OCI-LY3 (cell line): ENCODE results near the gene TBC1D7.

Source experiments
- H2AFZ ChIP-seq: fragments of 200-600, 300-600 bp; shearing (Covaris generic); 2 replicates; pipeline ENCODE4 v1.6.0; 2014; ENCODE audit warnings: antibody characterized with exemption, low read depth, low read length
- H3K27ac ChIP-seq: fragments of 200-600, 300-600 bp; sonication (generic); 2 replicates; pipeline ENCODE4 v1.5.1; 2014; ENCODE audit warnings: mild to moderate bottlenecking, low read length, moderate library complexity, mixed read lengths
- H3K27me3 ChIP-seq: fragments of 200-600, 300-600 bp; sonication (generic); 2 replicates; pipeline ENCODE4 v1.6.1; 2014; ENCODE audit warnings: low read depth, low read length, mixed read lengths
- H3K36me3 ChIP-seq: fragments of 200-600, 300-600 bp; sonication (generic); replicated peaks from 2 replicates; pipeline ENCODE3; 2014; ENCODE audit warnings: low read depth, low read length, mixed read lengths
- H3K4me1 ChIP-seq: fragments of 300-600, 200-600 bp; sonication (generic); 2 replicates; pipeline ENCODE4 v1.6.1; 2014; ENCODE audit warnings: low read length, mixed read lengths
- H3K4me2 ChIP-seq: fragments of 200-600, 300-600 bp; sonication (generic); 2 replicates; pipeline ENCODE4 v1.6.1; 2014; ENCODE audit warnings: low read length, mixed read lengths
- H3K4me3 ChIP-seq: fragments of 300-600, 200-600 bp; sonication (generic); 2 replicates; pipeline ENCODE4 v1.5.1; 2014; ENCODE audit warnings: antibody characterized with exemption, mild to moderate bottlenecking, low read length, moderate library complexity
- H3K79me2 ChIP-seq: fragments of 300-600, 200-600 bp; shearing (Covaris generic); 2 replicates; pipeline ENCODE4 v1.6.1; 2014; ENCODE audit warnings: mild to moderate bottlenecking, low read length, mixed read lengths
- H3K9ac ChIP-seq: fragments of 300-600, 200-600 bp; shearing (Covaris generic); 2 replicates; pipeline ENCODE4 v1.6.0; 2014; ENCODE audit warnings: mild to moderate bottlenecking, low read length, moderate library complexity
- H3K9me3 ChIP-seq: fragments of 200-600, 300-600 bp; shearing (Covaris generic); 2 replicates; pipeline ENCODE4 v1.6.1; 2014; ENCODE audit warnings: low read length, mixed read lengths; ENCODE audit not compliant: insufficient read depth
- H4K20me1 ChIP-seq: fragments of 200-600, 300-600 bp; sonication (generic); 2 replicates; pipeline ENCODE4 v1.6.1; 2016; ENCODE audit warnings: low read length, mixed read lengths; ENCODE audit not compliant: insufficient read depth
- EZH2phosphoT487 ChIP-seq: fragments of 200-600 bp; shearing (Covaris generic); IDR thresholded peaks from 2 replicates; pipeline ENCODE4 v1.6.1; 2018; ENCODE audit warnings: antibody characterized with exemption, mixed run types, low read depth
- TF ChIP-seq, protein P1 (sequence below): fragments of 200-600, 300-600 bp; sonication (generic); IDR thresholded peaks from 2 replicates; pipeline ENCODE4 v1.5.1; 2014; ENCODE audit warnings: antibody characterized with exemption, low read length, low read depth

TBC1D7 gene

DNA sequence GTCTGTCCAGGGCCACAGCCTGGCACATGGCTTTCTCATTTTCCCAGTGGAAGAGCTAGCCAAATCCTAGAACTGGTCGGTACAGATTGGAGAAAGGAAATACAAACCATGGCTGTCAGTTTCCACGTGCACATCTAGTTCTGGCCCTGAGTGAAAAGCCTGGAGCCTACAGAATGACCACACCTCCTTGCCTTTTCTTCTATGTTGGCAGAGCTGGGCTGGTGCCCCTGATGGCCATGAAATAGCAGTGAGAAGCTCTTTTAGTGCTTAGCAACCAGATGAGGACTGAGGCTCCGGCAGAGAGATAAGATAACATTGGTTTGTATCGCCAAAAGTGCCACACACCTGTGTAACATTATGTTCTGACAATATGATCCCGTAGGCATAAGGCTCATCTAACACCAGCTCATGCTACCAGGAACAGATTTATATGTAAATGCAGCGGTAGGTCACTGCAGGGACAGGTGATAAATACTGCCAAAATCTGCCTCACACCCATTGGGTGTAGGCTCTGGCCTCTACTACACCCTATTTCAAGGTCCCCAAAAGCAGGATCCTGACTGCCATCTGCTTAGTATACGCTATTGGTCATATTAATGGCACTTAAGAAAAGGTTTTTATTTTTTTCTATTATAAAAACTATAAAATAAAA is 39.9 kb upstream of the TBC1D7 start:
- Histone ChIP-seq H3K9me3 (no peaks in the 10 kb centered on the region), H2AFZ (no peak overlapping the region), H3K79me2 (no peaks in the 10 kb centered on the region), H3K9ac (no peak overlapping the region), H3K27ac (no peak overlapping the region), H4K20me1 (no peaks in the 10 kb centered on the region), H3K4me1 (no peaks in the 10 kb centered on the region), H3K4me3 (no peak overlapping the region), H3K4me2 (no peak overlapping the region), H3K36me3 (no peaks in the 10 kb centered on the region), H3K27me3 (peaks cover 7% of the 10 kb centered on the region; the same call in 1 of the 2 replicates)
- no peak for TF ChIP-seq EZH2phosphoT487
- TF ChIP-seq, protein P1, sequence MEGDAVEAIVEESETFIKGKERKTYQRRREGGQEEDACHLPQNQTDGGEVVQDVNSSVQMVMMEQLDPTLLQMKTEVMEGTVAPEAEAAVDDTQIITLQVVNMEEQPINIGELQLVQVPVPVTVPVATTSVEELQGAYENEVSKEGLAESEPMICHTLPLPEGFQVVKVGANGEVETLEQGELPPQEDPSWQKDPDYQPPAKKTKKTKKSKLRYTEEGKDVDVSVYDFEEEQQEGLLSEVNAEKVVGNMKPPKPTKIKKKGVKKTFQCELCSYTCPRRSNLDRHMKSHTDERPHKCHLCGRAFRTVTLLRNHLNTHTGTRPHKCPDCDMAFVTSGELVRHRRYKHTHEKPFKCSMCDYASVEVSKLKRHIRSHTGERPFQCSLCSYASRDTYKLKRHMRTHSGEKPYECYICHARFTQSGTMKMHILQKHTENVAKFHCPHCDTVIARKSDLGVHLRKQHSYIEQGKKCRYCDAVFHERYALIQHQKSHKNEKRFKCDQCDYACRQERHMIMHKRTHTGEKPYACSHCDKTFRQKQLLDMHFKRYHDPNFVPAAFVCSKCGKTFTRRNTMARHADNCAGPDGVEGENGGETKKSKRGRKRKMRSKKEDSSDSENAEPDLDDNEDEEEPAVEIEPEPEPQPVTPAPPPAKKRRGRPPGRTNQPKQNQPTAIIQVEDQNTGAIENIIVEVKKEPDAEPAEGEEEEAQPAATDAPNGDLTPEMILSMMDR: no peak

DNA sequence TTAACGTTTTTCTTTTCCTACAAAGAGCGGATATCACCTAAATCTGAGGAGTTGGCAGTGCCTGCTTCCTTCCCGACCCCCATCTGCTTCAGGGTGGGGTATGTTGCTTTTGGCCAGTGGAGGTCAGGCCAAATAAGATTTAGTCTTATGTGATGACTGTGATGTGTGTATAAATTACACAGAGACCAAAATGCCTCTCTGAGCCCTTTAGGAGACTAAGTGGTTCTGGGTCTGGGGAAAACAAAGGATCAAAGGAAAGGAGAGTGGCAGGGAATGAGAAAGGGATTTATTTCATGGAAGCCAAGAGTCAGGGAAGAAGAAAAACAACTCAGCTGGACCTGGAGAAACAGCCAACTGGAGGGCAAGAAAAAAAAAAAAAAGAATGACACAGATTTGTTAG is 39.1 kb upstream of the TBC1D7 start:
- H3K27ac ChIP-seq: no peak overlapping the region
- H3K9ac ChIP-seq: no peak overlapping the region
- H3K4me2 ChIP-seq: no peak overlapping the region
- no peaks in the 10 kb centered on the region for H3K4me1 ChIP-seq
- H3K27me3 ChIP-seq: no peaks in the 10 kb centered on the region
- no peak overlapping the region for H3K4me3 ChIP-seq
- H3K9me3 ChIP-seq: no peaks in the 10 kb centered on the region
- no peaks in the 10 kb centered on the region for H3K79me2 ChIP-seq
- no peak for TF ChIP-seq EZH2phosphoT487
- TF ChIP-seq, protein P1: no peak
- no peaks in the 10 kb centered on the region for H3K36me3 ChIP-seq
- H2AFZ ChIP-seq: no peak overlapping the region
- no peaks in the 10 kb centered on the region for H4K20me1 ChIP-seq

DNA sequence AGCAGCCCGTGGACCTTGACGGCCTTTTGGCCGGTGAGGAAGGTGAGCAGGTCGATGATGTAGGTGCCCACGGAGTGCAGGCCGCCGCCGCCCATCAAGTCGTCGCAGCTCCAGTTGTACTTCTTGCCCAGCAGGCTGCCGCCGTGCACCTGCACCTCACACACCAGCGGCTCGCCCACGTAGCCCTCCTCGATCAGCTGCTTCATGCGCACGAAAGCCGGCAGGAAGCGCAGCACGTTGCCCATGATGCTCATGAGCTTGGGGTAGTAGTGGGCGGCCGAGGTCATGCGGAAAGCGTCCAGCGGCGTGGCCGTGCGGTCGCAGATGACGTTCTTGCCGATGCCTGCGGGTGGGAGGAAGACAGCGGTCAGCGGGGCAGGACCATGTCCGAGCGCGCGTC is 37.0 kb upstream of the TBC1D7 start:
- H3K9me3 ChIP-seq: no peaks in the 10 kb centered on the region
- TF ChIP-seq EZH2phosphoT487: no peak
- TF ChIP-seq, protein P1: no peak
- no peaks in the 10 kb centered on the region for H3K4me1 ChIP-seq
- H3K27ac ChIP-seq: no peak overlapping the region
- H3K4me3 ChIP-seq: no peak overlapping the region
- no peak overlapping the region for H3K9ac ChIP-seq
- no peaks in the 10 kb centered on the region for H4K20me1 ChIP-seq
- no peaks in the 10 kb centered on the region for H3K36me3 ChIP-seq
- no peaks in the 10 kb centered on the region for H3K79me2 ChIP-seq
- no peak overlapping the region for H3K4me2 ChIP-seq
- H2AFZ ChIP-seq: no peak overlapping the region
- no peaks in the 10 kb centered on the region for H3K27me3 ChIP-seq

DNA sequence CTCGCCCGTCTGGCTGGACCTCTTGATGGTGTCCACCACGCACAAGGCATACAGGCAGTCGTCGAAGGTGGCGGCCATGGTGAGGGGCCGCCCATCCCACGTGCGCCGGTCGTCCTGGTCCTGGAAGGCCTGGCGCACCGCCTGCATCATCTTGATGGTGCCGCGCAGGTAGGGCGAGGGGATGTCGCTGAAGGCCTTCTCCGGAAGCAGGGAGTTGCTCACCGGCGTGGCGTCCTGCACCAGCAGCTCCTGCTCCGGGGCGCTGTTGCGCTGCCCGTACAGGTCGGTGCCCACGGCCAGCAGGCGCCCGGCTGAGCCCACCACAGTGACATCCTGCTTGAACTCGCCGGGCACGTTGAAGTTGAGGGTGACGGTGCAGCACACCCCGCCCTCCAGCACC is 36.5 kb upstream of the TBC1D7 start:
- no peaks in the 10 kb centered on the region for H3K36me3 ChIP-seq
- H3K4me1 ChIP-seq: no peaks in the 10 kb centered on the region
- H4K20me1 ChIP-seq: no peaks in the 10 kb centered on the region
- no peak overlapping the region for H3K4me2 ChIP-seq
- no peaks in the 10 kb centered on the region for H3K27me3 ChIP-seq
- H3K9ac ChIP-seq: no peak overlapping the region
- H3K4me3 ChIP-seq: no peak overlapping the region
- TF ChIP-seq EZH2phosphoT487: no peak
- TF ChIP-seq, protein P1: no peak
- no peaks in the 10 kb centered on the region for H3K9me3 ChIP-seq
- no peak overlapping the region for H3K27ac ChIP-seq
- no peaks in the 10 kb centered on the region for H3K79me2 ChIP-seq
- no peak overlapping the region for H2AFZ ChIP-seq
